Measurements from ENCODE around the gene SNX9. TPM values are rescaled to one million over a fixed set of nuclear protein-coding genes. Genes with fewer than 3 reads are reported as not detected.

Gene SNX9
- total RNA-seq, 2 donors from 2014 or later, result 37.3 to 81.7 TPM

- no peak overlapping the region for H3K27ac ChIP-seq
- no peaks in the 10 kb centered on the region for H3K36me3 ChIP-seq
- H3K4me3 ChIP-seq, result no peak overlapping the region
- no peaks in the 10 kb centered on the region for H3K27me3 ChIP-seq
- TF ChIP-seq CTCF (IDR thresholded peaks at IDR 0.05), result no peak
- DNase-seq, result no peak
- intact Hi-C loops (cut with DNase I), result no loop called here
- H3K9me3 ChIP-seq, result no peaks in the 10 kb centered on the region
- no peak overlapping the region for H3K9ac ChIP-seq (ENCODE audit: low read depth in 2 of 2, low read length in 2 of 2)
- H3K4me1 ChIP-seq, result no peaks in the 10 kb centered on the region
Measured at GRCh38 chr6:157788180-157788579, 34.9 kb upstream of the SNX9 start.

- Histone ChIP-seq H3K9ac (ENCODE audit: low read depth in 2 of 2, low read length in 2 of 2) (no peak overlapping the region), H3K9me3 (no peaks in the 10 kb centered on the region), H3K36me3 (no peaks in the 10 kb centered on the region), H3K27ac (no peak overlapping the region), H3K4me3 (no peak overlapping the region), H3K27me3 (no peaks in the 10 kb centered on the region), H3K4me1 (no peaks in the 10 kb centered on the region)
- TF ChIP-seq CTCF (IDR thresholded peaks at IDR 0.05), result no peak
- DNase-seq, result no peak
- intact Hi-C loops (cut with DNase I), result no loop called here
Measured at GRCh38 chr6:157789297-157789696, 33.7 kb upstream of the SNX9 start.

GRCh38 chr6:157789861-157790260 is 33.2 kb upstream of the SNX9 start:
- H3K27me3 ChIP-seq, result no peaks in the 10 kb centered on the region
- no peaks in the 10 kb centered on the region for H3K4me1 ChIP-seq
- no peak for DNase-seq
- no peaks in the 10 kb centered on the region for H3K9me3 ChIP-seq
- no peak overlapping the region for H3K9ac ChIP-seq (ENCODE audit: low read depth in 2 of 2, low read length in 2 of 2)
- no peaks in the 10 kb centered on the region for H3K36me3 ChIP-seq
- TF ChIP-seq CTCF (IDR thresholded peaks at IDR 0.05), result no peak
- no peak overlapping the region for H3K27ac ChIP-seq
- intact Hi-C loops (cut with DNase I), result no loop called here
- no peak overlapping the region for H3K4me3 ChIP-seq

- no peak for DNase-seq
- intact Hi-C loops (cut with DNase I), result no loop called here
- Histone ChIP-seq H3K4me1 (no peaks in the 10 kb centered on the region), H3K27me3 (no peaks in the 10 kb centered on the region), H3K27ac (no peak overlapping the region), H3K9ac (ENCODE audit: low read depth in 2 of 2, low read length in 2 of 2) (no peak overlapping the region), H3K4me3 (no peak overlapping the region), H3K36me3 (no peaks in the 10 kb centered on the region), H3K9me3 (no peaks in the 10 kb centered on the region)
- no peak for TF ChIP-seq CTCF (IDR thresholded peaks at IDR 0.05)
Measured at GRCh38 chr6:157790548-157791160, 32.4 kb upstream of the SNX9 start.

- Histone ChIP-seq H3K27me3 (no peaks in the 10 kb centered on the region), H3K4me1 (no peaks in the 10 kb centered on the region), H3K9me3 (no peaks in the 10 kb centered on the region), H3K36me3 (no peaks in the 10 kb centered on the region), H3K4me3 (no peak overlapping the region), H3K27ac (no peak overlapping the region), H3K9ac (ENCODE audit: low read depth in 2 of 2, low read length in 2 of 2) (no peak overlapping the region)
- intact Hi-C loops (cut with DNase I), result no loop called here
- no peak for TF ChIP-seq CTCF (IDR thresholded peaks at IDR 0.05)
- DNase-seq, result no peak
Measured at GRCh38 chr6:157791450-157791849, 31.6 kb upstream of the SNX9 start.
